HFFc6 (cell line): Measurements from ENCODE around the gene CMSS1. TPM values are rescaled to one million over a fixed set of nuclear protein-coding genes. Genes with fewer than 3 reads are reported as not detected.

Source experiments
- DNase-seq: peaks from one replicate; pipeline ENCODE4 v3.0.0-alpha.2; 2018
- H3K27ac Mint-ChIP-seq: 2 replicates; pipeline ENCODE4 v1.8.0; 2020; ENCODE audit warnings: mild to moderate bottlenecking, mixed read lengths
- H3K27me3 Mint-ChIP-seq: 2 replicates; pipeline ENCODE4 v1.8.0; 2021; ENCODE audit warnings: mild to moderate bottlenecking, moderate library complexity, mixed read lengths; ENCODE audit not compliant: insufficient read depth
- H3K36me3 Mint-ChIP-seq: 2 replicates; pipeline ENCODE4 v1.8.0; 2021; ENCODE audit warnings: low read depth, mixed read lengths
- H3K4me1 Mint-ChIP-seq: 2 replicates; pipeline ENCODE4 v1.8.0; 2020; ENCODE audit warnings: low read depth, mixed read lengths
- H3K4me3 Mint-ChIP-seq: 2 replicates; pipeline ENCODE4 v1.8.0; 2020; ENCODE audit warnings: mild to moderate bottlenecking, moderate library complexity, mixed read lengths
- H3K9me3 Mint-ChIP-seq: 2 replicates; pipeline ENCODE4 v1.8.0; 2020; ENCODE audit warnings: mild to moderate bottlenecking, mixed read lengths
- CTCF ChIP-seq: fragments of 200-600 bp; sonication (generic); IDR thresholded peaks from 2 replicates; pipeline ENCODE4 v1.5.0; 2021; ENCODE audit warnings: antibody characterized with exemption, mild to moderate bottlenecking
- total RNA-seq, 6 experiments: library from RNA; stranded (reverse); fragmentation: NEBNext Ultra II Directional; extraction: Animal tissue kit (Norgen Biotek cat#: 25700); gene quantifications; 2 replicates in 1 of 6; 3 replicates in 5 of 6; pipeline ENCODE4 v1.2.3, GENCODE V29; 2021

Gene CMSS1
- total RNA-seq, 6 experiments from 2014 or later, result 27.8 to 47.0 (median 38.1) TPM

- H3K27me3 Mint-ChIP-seq, result no peaks in the 10 kb centered on the region; the same call in 1 of the 2 replicates
- H3K36me3 Mint-ChIP-seq, result peaks cover 7% of the 10 kb centered on the region; the same call in 1 of the 2 replicates
- no peaks in the 10 kb centered on the region for H3K9me3 Mint-ChIP-seq
- no peak for TF ChIP-seq CTCF
- no peak overlapping the region for H3K4me3 Mint-ChIP-seq
- H3K27ac Mint-ChIP-seq, result no peak overlapping the region
- DNase-seq, result no peak
- peaks cover 9% of the 10 kb centered on the region for H3K4me1 Mint-ChIP-seq
These were observed 154.9 kb downstream of the CMSS1 start for GRCh38 chr3:99972380-99973104.

- no peak for TF ChIP-seq CTCF
- Mint-ChIP-seq H3K27me3 (no peaks in the 10 kb centered on the region; the same call in 1 of the 2 replicates), H3K4me1 (no peaks in the 10 kb centered on the region), H3K27ac (no peak overlapping the region), H3K4me3 (no peak overlapping the region), H3K9me3 (no peaks in the 10 kb centered on the region), H3K36me3 (peaks cover 7% of the 10 kb centered on the region; the same call in 1 of the 2 replicates)
- DNase-seq, result no peak
These were observed 157.3 kb downstream of the CMSS1 start for GRCh38 chr3:99974989-99975388.

- H3K9me3 Mint-ChIP-seq, result no peaks in the 10 kb centered on the region
- no peaks in the 10 kb centered on the region for H3K4me1 Mint-ChIP-seq
- peaks cover 7% of the 10 kb centered on the region; the same call in 1 of the 2 replicates for H3K36me3 Mint-ChIP-seq
- H3K27me3 Mint-ChIP-seq, result no peaks in the 10 kb centered on the region
- DNase-seq, result no peak
- no peak overlapping the region for H3K27ac Mint-ChIP-seq
- H3K4me3 Mint-ChIP-seq, result no peak overlapping the region
- no peak for TF ChIP-seq CTCF
These were observed 158.9 kb downstream of the CMSS1 start for GRCh38 chr3:99976584-99976983.

GRCh38 chr3:99978221-99978620, 160.6 kb downstream of the CMSS1 start:
- no peaks in the 10 kb centered on the region for H3K9me3 Mint-ChIP-seq
- peaks cover 7% of the 10 kb centered on the region; the same call in 1 of the 2 replicates for H3K36me3 Mint-ChIP-seq
- DNase-seq, result no peak
- no peaks in the 10 kb centered on the region for H3K4me1 Mint-ChIP-seq
- H3K27me3 Mint-ChIP-seq, result no peaks in the 10 kb centered on the region
- no peak overlapping the region for H3K27ac Mint-ChIP-seq
- TF ChIP-seq CTCF, result no peak
- no peak overlapping the region for H3K4me3 Mint-ChIP-seq

- Mint-ChIP-seq H3K36me3 (peaks cover 7% of the 10 kb centered on the region; the same call in 1 of the 2 replicates), H3K4me1 (peaks cover 12% of the 10 kb centered on the region), H3K27ac (no peak overlapping the region), H3K27me3 (no peaks in the 10 kb centered on the region), H3K4me3 (no peak overlapping the region), H3K9me3 (no peaks in the 10 kb centered on the region)
- TF ChIP-seq CTCF, result no peak
- DNase-seq, result no peak
These were observed 162.9 kb downstream of the CMSS1 start for GRCh38 chr3:99980606-99981005.
